GM19328 (cell line): ENCODE results near the gene KNL1.
"Not testable (repeated sequence)": the region's sequence is repeated elsewhere in the genome, so short reads cannot be mapped to it uniquely, and the experiment has no call there.

Experiments used
- ATAC-seq: cut with Tn5 transposase; IDR thresholded peaks from one replicate; pipeline ENCODE4 v1.9.1; 2021; ENCODE audit warnings: mild to moderate bottlenecking, moderate library complexity; ENCODE audit not compliant: unreplicated experiment

Gene KNL1

GRCh38 chr15:40593588-40594428 is at the start of gene KNL1:
Gene KNL1 (plus strand): TSS chr15:40594249. CDS start chr15:40602932, 8,683 bp downstream.
- peak; percentile 68 for ATAC-seq

- no peak for ATAC-seq
Observed at GRCh38 chr15:40545457-40545856, 48.6 kb upstream of the KNL1 start.

- ATAC-seq = no peak
Observed at GRCh38 chr15:40548610-40549009, 45.4 kb upstream of the KNL1 start.

- ATAC-seq = no peak
Observed at GRCh38 chr15:40549894-40550293, 44.2 kb upstream of the KNL1 start.

- ATAC-seq = peak; percentile 71
Observed at GRCh38 chr15:40550341-40551037, 43.6 kb upstream of the KNL1 start.

- ATAC-seq = no peak
Observed at GRCh38 chr15:40554161-40554525, 39.9 kb upstream of the KNL1 start.

GRCh38 chr15:40555876-40556275 is 38.2 kb upstream of the KNL1 start:
- no peak for ATAC-seq

GRCh38 chr15:40558952-40559742 is 34.9 kb upstream of the KNL1 start:
- no peak for ATAC-seq

GRCh38 chr15:40562691-40563090 is 31.4 kb upstream of the KNL1 start:
- ATAC-seq = no peak

- no peak for ATAC-seq
Observed at GRCh38 chr15:40563426-40563825, 30.6 kb upstream of the KNL1 start.

GRCh38 chr15:40564591-40565332 is 29.3 kb upstream of the KNL1 start, which contains the start of gene CCDC32:
Gene CCDC32 (minus strand): TSS chr15:40565042. CDS start chr15:40563015, 2,027 bp downstream.
- ATAC-seq = peak; percentile 97

GRCh38 chr15:40565333-40566238 is 28.5 kb upstream of the KNL1 start:
- ATAC-seq = no peak

GRCh38 chr15:40567111-40567510 is 26.9 kb upstream of the KNL1 start:
- no peak for ATAC-seq

GRCh38 chr15:40569129-40569953 is 24.7 kb upstream of the KNL1 start, which contains the start of gene RPUSD2:
Gene RPUSD2 (plus strand): TSS chr15:40569299. CDS start chr15:40569338, 39 bp downstream.
- no peak for ATAC-seq

- ATAC-seq = no peak
Observed at GRCh38 chr15:40575113-40575512, 18.9 kb upstream of the KNL1 start.

- ATAC-seq = not testable (repeated sequence)
Observed at GRCh38 chr15:40576914-40577313, 17.1 kb upstream of the KNL1 start.

- ATAC-seq = no peak
Observed at GRCh38 chr15:40578892-40579291, 15.2 kb upstream of the KNL1 start.

- ATAC-seq = not testable (repeated sequence)
Observed at GRCh38 chr15:40581796-40582195, 12.3 kb upstream of the KNL1 start.
